Measurements from ENCODE around the gene SGCD.
"Not testable (repeated sequence)": the region's sequence is repeated elsewhere in the genome, so short reads cannot be mapped to it uniquely, and the experiment has no call there.

SGCD gene

DNA sequence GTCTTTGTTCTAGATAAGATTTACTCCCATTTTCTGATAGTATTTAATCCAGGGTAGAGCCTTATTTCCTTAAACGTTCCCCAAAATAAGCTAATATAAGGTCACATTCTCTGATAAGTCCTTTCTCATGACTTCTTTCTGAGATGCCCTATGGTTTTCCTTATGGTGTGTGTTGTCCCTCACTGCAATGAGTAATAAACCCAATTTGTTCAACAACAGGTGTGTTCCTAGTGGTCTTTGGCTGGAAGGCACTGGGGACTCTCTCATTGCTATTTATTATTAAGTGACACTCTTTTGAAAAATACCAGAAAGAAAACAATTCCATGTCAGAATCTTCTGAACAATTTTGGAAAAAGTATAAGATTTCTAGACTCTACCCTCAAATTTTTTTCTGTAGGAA lies 266.6 kb downstream of the SGCD start:
- H3K4me3 ChIP-seq, result no peak overlapping the region

DNA sequence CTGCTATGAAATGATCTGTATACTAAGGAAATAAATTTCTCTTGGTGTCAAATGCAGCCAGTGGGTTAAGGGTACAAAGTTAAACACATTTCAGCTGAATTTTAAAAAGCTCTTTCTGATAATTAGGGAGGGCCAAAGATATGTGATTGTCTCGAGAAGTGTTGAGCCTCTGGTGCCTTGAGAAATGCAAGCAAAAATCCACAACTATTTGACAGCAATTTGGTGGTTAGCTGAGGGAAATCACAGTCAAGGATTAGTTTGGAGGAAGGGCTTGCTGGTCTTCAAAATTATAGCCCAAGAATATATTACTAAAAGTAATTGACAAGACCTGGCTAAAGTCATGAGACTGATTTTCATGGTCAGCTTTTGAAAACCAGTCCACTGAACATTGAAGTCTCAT lies 267.4 kb downstream of the SGCD start:
- Histone ChIP-seq H3K27ac (no peak overlapping the region), H3K4me3 (no peak overlapping the region)

More for the DNA sequence above, 266.6 kb downstream of the SGCD start:
- H3K27ac ChIP-seq, result no peak overlapping the region

DNA sequence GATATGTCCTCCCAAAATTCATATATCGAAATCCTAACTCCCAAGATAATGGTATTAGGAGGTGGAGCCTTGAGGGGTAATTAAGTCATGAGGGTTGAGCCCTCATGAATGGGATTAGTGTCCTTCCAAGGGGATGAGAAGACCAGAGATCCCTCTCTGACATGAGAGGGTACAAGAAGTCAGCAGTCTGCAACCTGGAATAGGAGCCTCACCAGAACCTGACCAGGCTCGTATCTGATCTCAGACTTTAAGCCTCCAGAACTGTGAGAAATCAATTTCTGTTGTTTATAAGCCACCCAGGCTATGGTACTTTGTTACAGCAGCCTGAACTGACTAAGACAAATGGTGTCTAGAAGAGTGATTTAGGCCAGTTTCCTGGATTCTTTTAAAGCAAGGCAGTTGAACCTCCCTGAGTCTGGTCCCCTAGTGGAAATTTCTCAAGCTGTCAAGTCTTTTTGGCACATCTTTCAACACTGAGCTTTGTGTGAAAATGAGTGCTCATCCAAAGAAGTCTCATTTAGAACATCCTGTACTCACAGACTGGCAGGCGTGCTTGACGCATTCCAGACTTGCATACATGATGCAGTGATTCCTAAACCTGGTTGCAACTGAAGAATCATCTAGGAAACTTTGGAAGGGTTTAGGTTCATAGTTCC lies 268.3 kb downstream of the SGCD start:
- Histone ChIP-seq H3K4me3 (no peak overlapping the region), H3K27ac (no peak overlapping the region)

DNA sequence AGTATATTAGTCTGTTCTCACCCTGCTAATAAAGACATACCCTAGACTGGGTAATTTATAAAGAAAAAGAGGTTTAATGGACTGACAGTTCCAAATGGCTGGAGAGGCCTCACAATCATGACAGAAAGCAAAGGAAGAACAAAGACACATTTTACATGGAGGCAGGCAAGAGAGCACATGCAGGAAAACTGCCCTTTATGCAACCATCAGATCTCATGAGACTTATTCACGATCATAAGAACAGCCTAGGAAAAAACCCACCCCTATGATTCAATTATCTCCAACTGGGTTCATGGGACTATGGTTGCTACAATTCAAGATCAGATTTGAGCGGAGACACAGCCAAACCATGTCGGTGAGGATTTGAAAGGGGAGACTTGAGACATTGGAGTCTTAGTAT lies 270.3 kb downstream of the SGCD start:
- no peak overlapping the region for H3K4me3 ChIP-seq
- no peak overlapping the region for H3K27ac ChIP-seq

DNA sequence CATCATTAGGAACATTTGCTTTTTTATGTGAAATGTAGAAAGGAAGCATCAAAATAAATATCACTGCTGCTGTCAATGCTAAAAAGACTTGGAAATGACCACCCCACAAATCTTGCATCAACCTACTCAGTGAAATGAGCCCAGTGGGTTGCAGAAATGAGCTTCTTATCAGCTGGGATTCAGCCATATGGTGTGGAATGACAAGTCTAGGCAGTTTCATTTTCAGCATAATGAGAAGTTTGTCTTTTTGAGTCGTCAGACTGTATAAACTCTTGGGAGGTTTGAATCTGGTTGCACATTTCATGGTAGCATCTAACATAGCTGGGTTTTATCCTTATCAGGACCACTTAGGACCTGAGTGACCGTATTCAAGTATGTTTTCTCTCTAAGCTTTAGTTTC lies 272.0 kb downstream of the SGCD start:
- H3K4me3 ChIP-seq, result no peak overlapping the region
- no peak overlapping the region for H3K27ac ChIP-seq

DNA sequence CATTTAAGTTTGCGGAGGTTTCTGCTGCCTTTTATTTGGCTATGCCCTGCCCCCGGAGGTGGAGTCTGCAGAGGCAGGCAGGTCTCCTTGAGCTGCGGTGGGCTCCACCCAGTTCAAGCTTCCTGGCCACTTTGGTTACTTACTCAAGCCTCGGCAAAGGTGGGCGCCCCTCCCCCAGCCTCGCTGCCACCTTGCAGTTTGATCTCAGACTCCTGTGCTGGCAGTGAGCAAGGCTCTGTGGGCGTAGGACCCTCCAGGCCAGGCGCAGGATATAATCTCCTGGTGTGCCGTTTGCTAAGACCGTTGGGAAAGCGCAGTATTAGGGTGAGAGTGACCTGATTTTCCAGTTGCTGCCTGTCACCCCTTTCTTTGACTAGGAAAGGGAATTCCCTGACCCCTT lies 283.6 kb downstream of the SGCD start:
- not testable (repeated sequence) for H3K4me3 ChIP-seq, H3K27ac ChIP-seq

DNA sequence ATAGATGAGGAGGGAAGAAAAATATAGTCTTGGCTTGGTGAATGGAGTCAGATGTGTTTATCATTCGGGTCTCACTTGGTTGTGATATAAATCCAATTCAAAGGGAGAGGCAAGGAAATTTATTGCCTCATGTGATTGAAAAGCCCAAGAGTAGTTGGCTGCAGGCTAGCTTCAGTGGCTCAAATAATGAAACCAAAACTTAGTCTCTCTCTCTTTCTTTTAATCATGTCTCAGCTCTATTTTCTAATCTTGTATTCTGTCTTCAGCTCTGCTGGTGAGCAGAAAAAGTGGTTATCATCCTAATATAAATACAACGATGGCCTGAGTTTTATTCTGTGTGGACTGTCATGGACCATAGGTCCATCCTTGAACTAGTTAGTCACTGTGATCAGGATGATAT lies 288.9 kb downstream of the SGCD start:
- Histone ChIP-seq H3K4me3 (no peak overlapping the region), H3K27ac (no peak overlapping the region)

DNA sequence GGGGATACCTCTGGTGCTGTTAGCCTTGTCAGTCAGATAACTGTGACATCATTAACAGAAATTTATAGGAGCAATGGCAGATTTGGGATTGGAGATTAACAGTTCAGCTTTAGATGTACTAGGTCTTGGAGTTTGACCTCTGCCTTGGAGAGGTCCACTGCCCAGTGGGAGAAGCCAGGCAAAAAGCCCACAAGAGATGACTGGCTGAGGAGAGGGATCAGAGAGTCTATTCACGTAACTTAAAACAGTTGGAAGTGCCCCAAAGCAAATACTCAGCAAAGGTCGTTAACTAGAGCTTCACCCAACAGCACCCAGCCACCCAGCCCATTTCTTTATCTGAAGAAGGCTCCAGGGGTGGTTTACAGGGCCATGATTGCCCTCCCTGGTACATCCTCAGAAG lies 290.5 kb downstream of the SGCD start:
- H3K4me3 ChIP-seq, result no peak overlapping the region
- no peak overlapping the region for H3K27ac ChIP-seq

DNA sequence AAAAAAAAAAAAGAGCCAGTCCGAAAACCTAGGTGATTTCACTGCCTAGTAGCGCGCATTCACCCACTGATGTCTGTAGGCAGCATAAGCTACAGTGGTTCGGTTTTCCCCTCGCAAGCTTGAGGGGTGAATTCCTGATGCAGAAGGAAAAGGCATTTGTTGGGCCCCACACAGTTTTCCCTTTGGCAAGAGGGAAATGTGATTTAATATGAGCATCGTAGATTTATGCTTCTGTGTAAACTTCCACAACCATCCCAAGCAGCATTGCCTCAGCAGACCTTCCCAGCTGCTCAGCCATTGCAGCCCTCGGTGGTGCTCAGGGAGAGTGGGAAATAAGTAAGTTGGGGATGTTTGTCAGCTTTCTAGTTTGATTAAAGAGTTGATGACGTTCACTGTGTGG lies 291.6 kb downstream of the SGCD start:
- Histone ChIP-seq H3K4me3 (no peak overlapping the region), H3K27ac (no peak overlapping the region)

DNA sequence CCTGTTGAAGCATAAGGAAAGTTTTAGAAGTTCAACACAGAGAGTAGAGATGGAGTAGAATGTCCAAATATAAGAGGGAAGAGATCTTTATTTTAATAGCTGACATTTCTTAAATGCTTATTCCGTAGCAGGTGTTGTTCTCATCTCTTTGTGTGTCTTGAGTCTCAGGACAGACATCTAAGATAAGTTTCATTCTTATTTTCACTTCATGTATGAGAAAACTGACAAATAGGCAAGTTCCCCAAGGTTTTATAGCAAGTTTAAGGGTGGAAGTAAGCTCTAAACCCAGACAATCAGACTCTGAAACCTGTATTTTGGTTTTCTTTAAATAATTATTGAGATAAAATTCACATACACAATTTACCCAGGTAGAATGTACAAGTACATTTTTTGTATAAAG lies 294.8 kb downstream of the SGCD start:
- Histone ChIP-seq H3K4me3 (no peak overlapping the region), H3K27ac (no peak overlapping the region)

DNA sequence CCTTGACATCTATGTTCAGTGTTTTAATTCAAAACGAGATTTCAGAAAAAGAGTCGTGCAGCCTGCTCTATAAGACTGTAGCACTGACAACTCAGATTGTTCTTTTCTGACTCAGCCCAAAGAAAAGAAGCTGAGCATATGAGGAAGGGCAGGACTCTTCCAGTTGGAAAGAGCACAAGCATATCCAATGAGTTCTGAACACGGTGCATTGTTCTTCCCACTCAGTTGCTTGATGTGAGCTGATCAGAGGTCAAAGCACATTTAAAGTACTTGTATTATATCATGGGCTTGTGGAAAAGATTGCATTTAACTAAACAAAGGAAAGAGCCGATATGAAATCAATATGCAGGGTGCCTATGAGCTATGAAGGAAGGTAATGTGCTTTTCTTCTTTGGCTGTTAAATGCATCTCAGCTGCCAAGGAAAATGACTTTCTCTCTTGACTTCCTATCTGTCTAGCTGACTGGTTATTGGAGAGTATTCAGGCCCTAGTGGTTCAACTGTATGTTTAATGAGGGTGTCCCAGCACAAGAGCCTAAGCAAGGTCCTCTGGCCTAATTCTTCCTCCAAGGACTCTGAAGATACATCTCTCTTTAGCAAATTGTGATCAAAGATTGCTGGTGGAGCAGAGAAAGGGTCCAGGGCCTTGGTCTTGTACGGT lies 296.5 kb downstream of the SGCD start:
- Histone ChIP-seq H3K27ac (no peak overlapping the region), H3K4me3 (no peak overlapping the region)

DNA sequence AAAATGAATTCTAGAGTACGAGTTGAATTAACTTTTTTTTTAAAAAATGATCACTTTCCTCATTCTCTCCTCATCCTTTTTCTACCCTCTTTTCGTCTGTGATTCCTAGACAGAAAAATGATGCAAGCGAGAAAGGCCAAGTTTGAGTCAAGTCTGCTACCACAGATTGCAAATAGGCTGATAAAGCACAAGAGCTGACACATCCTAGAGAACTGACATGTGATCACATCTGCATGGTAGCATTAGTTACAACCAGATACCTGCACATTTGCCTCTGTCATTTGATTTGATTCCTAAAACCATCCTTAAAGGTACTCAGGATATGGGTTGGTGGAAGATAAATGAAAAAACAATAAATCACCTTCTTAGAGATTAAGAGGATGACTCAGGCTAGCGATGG lies 297.7 kb downstream of the SGCD start:
- no peak overlapping the region for H3K4me3 ChIP-seq
- H3K27ac ChIP-seq, result no peak overlapping the region

DNA sequence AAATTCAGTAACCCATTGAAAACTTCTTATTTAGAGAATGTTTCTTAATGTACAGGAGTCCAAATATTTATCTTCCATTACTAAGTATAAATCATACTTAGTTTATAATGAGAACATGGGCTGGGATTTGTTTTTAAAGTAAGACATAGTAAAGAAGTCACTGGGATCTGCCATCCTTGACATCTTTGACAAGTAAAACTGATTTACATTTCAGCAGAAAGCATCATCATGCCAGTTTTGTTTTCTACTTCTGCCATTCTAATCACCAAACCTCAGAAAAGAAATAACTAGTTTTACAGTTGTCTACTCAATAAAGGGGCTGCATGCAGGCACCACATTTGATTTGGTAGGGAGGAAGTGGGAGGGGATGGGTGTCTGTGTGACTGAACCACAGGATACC lies 301.5 kb downstream of the SGCD start:
- H3K4me3 ChIP-seq, result no peak overlapping the region
- H3K27ac ChIP-seq, result no peak overlapping the region

DNA sequence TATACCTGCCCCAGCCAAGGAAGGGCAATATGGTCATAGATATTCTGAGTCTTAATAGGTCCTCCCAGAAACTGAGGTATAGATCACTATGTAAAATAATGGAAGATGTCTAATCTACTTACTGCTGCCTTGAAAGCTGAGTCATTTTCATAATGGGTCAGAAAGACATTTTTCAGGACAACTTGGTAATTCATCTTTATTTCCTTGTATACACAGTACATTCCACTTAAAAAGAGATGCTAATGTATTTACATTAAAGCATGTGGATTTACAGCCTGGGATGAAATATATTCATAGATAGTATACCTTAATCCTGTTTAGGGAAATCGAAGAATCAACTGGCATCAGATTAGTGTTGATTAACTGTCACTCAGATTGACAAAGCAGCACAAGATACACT lies 304.0 kb downstream of the SGCD start:
- H3K27ac ChIP-seq, result no peak overlapping the region
- H3K4me3 ChIP-seq, result no peak overlapping the region

DNA sequence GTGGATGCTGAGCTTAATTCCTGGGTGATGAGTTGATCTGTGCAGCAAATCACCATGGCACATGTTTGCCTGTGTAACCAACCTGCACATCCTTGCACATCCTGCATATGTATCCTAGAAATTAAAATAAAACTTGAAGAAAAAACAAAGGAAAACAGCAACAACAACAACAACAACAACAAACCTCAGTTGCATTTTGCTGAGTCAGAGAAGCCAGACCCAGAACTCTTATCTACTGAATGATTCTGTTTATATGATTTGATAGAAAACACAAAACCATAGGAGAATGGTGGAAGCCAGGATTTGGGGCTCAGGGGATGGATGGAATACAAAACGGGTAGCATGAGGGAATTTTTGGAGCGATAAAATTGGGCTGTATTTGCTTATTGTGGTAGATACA lies 307.3 kb downstream of the SGCD start:
- Histone ChIP-seq H3K27ac (no peak overlapping the region), H3K4me3 (no peak overlapping the region)

DNA sequence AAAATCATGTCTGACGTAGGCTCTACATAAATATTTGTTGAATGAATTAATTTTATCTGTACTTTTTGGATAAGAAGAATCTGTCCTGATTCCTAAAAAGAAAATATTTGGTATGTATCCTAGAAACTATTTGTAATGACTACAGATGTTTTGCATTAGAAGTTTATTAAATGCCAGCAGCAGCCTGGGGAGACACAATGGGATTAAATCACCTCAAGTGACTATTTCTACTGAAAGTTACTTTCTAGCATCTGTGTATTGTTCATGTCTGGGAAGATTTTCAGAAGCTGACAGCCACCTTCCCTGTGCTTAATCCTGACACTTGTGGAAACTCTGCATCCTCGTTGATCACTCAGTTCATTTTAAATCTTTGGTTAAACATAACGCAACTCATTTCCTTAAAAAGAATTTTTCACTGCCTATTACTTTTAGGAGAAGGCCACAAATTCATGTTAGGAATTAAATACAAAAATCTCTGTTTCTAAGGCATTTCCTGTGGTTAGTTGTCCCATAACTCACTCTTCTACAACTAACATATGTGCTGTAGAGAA lies 313.8 kb downstream of the SGCD start:
- H3K27ac ChIP-seq, result no peak overlapping the region
- H3K4me3 ChIP-seq, result no peak overlapping the region

DNA sequence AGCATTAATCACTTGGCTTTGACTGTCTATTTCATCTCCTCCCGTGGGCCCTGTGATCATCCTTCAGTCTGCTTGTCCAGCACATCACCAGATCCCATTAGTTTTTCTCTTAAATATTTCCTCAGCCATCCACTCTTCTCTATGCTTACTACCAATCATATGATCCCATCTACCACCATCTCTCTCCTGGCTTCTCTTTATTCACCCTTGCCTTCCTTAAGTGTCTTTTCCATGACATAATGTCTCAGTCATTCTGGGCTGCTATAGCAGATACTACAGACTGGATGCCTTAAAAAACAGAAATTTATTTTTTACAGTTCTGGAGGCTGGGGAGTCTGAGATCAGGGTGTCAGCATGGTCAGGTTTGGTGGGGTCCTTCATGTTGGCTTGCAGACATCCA lies 314.7 kb downstream of the SGCD start:
- Histone ChIP-seq H3K4me3 (no peak overlapping the region), H3K27ac (peak overlapping the region in 1 of 21 experiments; percentile 8)

DNA sequence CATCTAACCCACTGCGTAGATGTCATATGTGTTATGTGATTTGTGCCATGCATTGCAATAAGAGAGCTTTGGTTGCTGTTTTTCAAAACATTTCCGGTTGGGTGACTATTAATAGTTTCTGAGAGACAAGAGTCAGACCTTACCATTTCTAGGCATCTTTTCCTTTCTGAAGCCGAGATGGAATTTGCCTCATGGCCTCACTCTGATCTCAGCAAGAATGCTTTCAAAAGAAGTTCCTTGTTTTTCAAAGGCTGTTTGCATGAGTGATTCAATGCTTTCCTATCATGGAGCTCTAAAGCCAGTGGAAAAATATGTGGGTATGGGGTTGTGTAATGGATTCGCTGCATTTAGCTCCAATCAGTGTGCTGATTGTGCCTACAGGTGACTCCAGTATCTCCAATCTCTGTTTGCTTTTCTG lies 320.1 kb downstream of the SGCD start:
- Histone ChIP-seq H3K4me3 (no peak overlapping the region), H3K27ac (no peak overlapping the region)

DNA sequence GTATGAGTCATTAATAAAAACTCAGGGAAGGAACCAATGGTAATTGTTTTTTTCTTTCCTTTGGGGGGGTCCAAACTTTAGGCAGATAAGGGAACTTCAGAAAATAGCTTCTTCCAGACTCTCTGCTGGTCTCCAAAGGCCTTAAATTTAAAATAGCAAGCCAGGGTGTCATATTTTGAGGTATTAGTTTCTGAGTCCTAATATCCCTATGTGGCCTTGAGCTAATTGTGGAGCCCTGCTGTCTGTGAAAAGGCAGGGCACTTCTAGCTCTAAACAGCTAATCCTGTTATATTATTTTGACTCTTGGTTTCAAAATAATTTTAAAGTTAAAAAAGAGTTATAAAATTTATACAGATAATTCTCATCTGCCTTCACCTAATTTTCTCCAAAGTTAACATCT lies 327.5 kb downstream of the SGCD start:
- H3K27ac ChIP-seq, result no peak overlapping the region
- no peak overlapping the region for H3K4me3 ChIP-seq

DNA sequence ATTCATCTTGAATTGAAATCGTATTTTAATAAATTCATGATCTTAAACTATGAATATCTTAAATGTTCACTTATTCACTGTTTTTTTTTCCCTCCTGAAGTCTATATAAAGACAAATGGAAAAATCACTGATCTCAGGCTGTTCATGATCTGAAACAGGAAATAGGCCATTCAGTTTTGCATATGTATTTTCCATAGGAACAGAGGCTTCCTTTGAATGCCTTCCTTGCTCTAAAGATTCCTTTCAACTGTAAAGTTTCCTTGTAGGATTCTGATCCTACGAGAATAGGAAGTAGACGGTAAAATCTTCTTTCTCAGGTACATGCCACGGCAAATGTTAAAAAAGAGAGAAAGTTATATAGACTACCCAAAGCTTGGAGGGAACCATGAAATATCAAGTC lies 328.8 kb downstream of the SGCD start:
- no peak overlapping the region for H3K4me3 ChIP-seq
- H3K27ac ChIP-seq, result no peak overlapping the region

DNA sequence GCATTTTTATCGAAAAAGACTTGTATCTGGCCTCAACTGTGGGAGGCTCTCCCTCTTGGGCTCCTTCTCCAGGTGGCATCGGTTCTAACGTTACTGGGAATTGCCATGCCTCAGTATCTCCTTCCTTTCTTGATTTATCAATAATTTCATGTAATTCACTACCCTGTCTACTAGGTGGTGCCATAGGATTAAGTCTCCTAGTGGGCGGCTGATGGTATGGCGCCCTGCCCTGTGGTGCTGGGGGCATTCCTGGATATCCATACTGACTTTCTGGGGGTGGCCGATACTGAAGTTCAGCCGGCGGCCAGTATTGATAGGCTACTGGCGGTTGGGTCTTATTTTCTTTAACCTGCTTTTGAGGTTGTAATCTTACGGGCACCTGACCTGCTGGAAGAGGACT lies 337.9 kb downstream of the SGCD start:
- not testable (repeated sequence) for H3K27ac ChIP-seq, H3K4me3 ChIP-seq

DNA sequence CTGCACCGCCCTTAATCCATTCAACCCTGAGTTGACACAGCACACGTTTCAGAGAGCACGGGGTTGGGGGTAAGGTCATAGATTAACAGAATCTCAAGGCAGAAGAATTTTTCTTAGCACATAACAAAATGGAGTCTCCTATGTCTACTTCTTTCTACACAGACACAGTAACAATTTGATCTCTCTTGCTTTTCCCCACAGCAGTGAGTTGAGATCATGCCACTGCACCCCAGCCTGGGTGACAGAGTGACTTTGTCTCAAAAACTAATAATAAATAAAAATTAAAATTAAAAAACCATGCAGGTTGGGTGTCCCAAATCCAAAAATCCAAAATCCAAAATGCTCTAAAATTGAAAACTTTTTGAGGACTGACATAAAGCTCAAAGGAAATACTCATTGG lies 339.7 kb downstream of the SGCD start:
- H3K27ac ChIP-seq, H3K4me3 ChIP-seq: not testable (repeated sequence)

All from skin epidermis (tissue), 12 donors.